Testis (tissue), 2 donors: ENCODE measurements around the gene CDH23.

Experiments
- POLR2A ChIP-seq: fragments of 450-650 bp; IDR thresholded peaks from one replicate; pipeline ENCODE4 v1.6.1; 2017; ENCODE audit warnings: antibody characterized with exemption, mild to moderate bottlenecking, moderate library complexity
- TF ChIP-seq, protein P1 (sequence below), 3 experiments: fragments of 450-650 bp in 2 of 3; fragments of 200-600 bp in 1 of 3; sonication (generic) in 1 of 3; IDR thresholded peaks; one replicate each; pipeline ENCODE4 v1.5.1; 2016 to 2019; ENCODE audit warnings: antibody characterized with exemption in 3 of 3, mild to moderate bottlenecking in 2 of 3, moderate library complexity in 1 of 3

DNA sequence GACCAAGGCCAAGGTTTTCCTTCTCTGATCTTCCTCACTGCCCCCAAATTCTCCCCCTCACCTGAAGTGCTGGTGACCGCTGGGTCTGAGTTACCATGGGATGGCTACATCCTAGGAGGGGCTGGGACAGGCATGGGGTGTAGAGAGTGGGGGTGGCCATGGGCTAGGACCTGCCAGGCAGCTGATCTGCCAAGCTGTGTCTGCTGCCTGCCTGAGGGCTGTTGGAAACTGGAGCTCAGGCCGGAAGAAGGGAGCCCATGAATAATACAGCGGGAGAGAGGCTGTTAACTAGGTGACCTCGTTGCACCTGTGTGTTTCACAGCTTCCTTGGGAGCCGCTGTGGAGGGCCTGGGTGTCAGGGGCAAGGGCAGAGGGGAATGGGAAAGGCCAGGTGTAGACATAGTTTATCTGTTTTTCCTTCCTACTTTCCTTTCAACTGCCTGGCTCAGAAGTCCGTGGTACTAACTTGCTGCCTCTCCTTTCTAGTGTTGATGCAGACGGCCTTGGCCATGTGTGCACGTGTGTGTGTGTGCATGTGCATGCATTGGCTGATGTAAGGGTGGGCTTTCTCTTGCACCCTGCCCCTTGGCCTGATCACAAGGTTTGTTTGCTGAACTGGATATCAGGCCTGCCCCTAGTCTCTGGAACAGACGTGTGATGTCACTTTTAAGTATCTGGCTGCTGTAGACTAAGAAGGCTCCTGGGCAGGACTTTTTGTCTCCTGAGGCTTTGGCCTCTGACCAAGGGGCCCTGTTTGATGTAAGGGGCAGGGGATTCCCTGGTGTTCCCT, 11.9 kb downstream of the CDH23 start:
- TF ChIP-seq POLR2A = no peak
- TF ChIP-seq, protein P1, sequence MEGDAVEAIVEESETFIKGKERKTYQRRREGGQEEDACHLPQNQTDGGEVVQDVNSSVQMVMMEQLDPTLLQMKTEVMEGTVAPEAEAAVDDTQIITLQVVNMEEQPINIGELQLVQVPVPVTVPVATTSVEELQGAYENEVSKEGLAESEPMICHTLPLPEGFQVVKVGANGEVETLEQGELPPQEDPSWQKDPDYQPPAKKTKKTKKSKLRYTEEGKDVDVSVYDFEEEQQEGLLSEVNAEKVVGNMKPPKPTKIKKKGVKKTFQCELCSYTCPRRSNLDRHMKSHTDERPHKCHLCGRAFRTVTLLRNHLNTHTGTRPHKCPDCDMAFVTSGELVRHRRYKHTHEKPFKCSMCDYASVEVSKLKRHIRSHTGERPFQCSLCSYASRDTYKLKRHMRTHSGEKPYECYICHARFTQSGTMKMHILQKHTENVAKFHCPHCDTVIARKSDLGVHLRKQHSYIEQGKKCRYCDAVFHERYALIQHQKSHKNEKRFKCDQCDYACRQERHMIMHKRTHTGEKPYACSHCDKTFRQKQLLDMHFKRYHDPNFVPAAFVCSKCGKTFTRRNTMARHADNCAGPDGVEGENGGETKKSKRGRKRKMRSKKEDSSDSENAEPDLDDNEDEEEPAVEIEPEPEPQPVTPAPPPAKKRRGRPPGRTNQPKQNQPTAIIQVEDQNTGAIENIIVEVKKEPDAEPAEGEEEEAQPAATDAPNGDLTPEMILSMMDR (IDR thresholded peaks at IDR 0.05) = no peak
